HFFc6 (cell line): ENCODE data around the gene DEAF1. TPM values are rescaled to one million over a fixed set of nuclear protein-coding genes. Genes with fewer than 3 reads are reported as not detected.
A peak's percentile ranks its signal among the peaks of the same experiment; 100 is the strongest.

Source experiments
- DNase-seq: peaks from one replicate; pipeline ENCODE4 v3.0.0-alpha.2; 2018
- H3K27ac Mint-ChIP-seq: 2 replicates; pipeline ENCODE4 v1.8.0; 2020; ENCODE audit warnings: mild to moderate bottlenecking, mixed read lengths
- H3K27me3 Mint-ChIP-seq: 2 replicates; pipeline ENCODE4 v1.8.0; 2021; ENCODE audit warnings: mild to moderate bottlenecking, moderate library complexity, mixed read lengths; ENCODE audit not compliant: insufficient read depth
- H3K36me3 Mint-ChIP-seq: 2 replicates; pipeline ENCODE4 v1.8.0; 2021; ENCODE audit warnings: low read depth, mixed read lengths
- H3K4me1 Mint-ChIP-seq: 2 replicates; pipeline ENCODE4 v1.8.0; 2020; ENCODE audit warnings: low read depth, mixed read lengths
- H3K4me3 Mint-ChIP-seq: 2 replicates; pipeline ENCODE4 v1.8.0; 2020; ENCODE audit warnings: mild to moderate bottlenecking, moderate library complexity, mixed read lengths
- H3K9me3 Mint-ChIP-seq: 2 replicates; pipeline ENCODE4 v1.8.0; 2020; ENCODE audit warnings: mild to moderate bottlenecking, mixed read lengths
- CTCF ChIP-seq: fragments of 200-600 bp; sonication (generic); IDR thresholded peaks from 2 replicates; pipeline ENCODE4 v1.5.0; 2021; ENCODE audit warnings: antibody characterized with exemption, mild to moderate bottlenecking
- total RNA-seq, 6 experiments: library from RNA; stranded (reverse); fragmentation: NEBNext Ultra II Directional; extraction: Animal tissue kit (Norgen Biotek cat#: 25700); gene quantifications; 2 replicates in 1 of 6; 3 replicates in 5 of 6; pipeline ENCODE4 v1.2.3, GENCODE V29; 2021

Gene DEAF1
- total RNA-seq, 6 experiments from 2014 or later: 32.2 to 48.1 (median 34.6) TPM

- Mint-ChIP-seq H3K27me3 (peaks cover 2% of the 10 kb centered on the region; the same call in 1 of the 2 replicates), H3K4me3 (peak overlapping the region; percentile 77), H3K9me3 (no peaks in the 10 kb centered on the region), H3K36me3 (no peaks in the 10 kb centered on the region; the same call in 1 of the 2 replicates), H3K4me1 (no peaks in the 10 kb centered on the region; the same call in 1 of the 2 replicates), H3K27ac (peak overlapping the region; percentile 26; the same call in 1 of the 2 replicates)
- no peak for TF ChIP-seq CTCF
- DNase-seq: no peak
Measured at GRCh38 chr11:704781-705645, 10.0 kb upstream of the DEAF1 start.

GRCh38 chr11:704228-704674 is 9.2 kb upstream of the DEAF1 start:
- Mint-ChIP-seq H3K4me1 (peaks cover 7% of the 10 kb centered on the region), H3K4me3 (no peak overlapping the region), H3K9me3 (no peaks in the 10 kb centered on the region), H3K27ac (no peak overlapping the region), H3K36me3 (no peaks in the 10 kb centered on the region; the same call in 1 of the 2 replicates), H3K27me3 (peaks cover 2% of the 10 kb centered on the region; the same call in 1 of the 2 replicates)
- no peak for TF ChIP-seq CTCF
- DNase-seq: no peak

GRCh38 chr11:703506-703905 is 8.5 kb upstream of the DEAF1 start:
- H3K9me3 Mint-ChIP-seq: no peaks in the 10 kb centered on the region
- H3K27me3 Mint-ChIP-seq: peaks cover 2% of the 10 kb centered on the region; the same call in 1 of the 2 replicates
- no peak for DNase-seq
- no peak overlapping the region for H3K4me3 Mint-ChIP-seq
- no peak for TF ChIP-seq CTCF
- H3K36me3 Mint-ChIP-seq: no peaks in the 10 kb centered on the region; the same call in 1 of the 2 replicates
- peaks cover 14% of the 10 kb centered on the region for H3K4me1 Mint-ChIP-seq
- 0 out of 2 replicates have a peak overlapping the region, but pooled peaks have one; percentile 7 for H3K27ac Mint-ChIP-seq

- no peak for DNase-seq
- H3K27me3 Mint-ChIP-seq: peaks cover 2% of the 10 kb centered on the region
- H3K4me1 Mint-ChIP-seq: peaks cover 22% of the 10 kb centered on the region
- H3K9me3 Mint-ChIP-seq: no peaks in the 10 kb centered on the region
- no peaks in the 10 kb centered on the region; the same call in 1 of the 2 replicates for H3K36me3 Mint-ChIP-seq
- no peak for TF ChIP-seq CTCF
- H3K4me3 Mint-ChIP-seq: no peak overlapping the region
- 0 out of 2 replicates have a peak overlapping the region, but pooled peaks have one; percentile 7 for H3K27ac Mint-ChIP-seq
Measured at GRCh38 chr11:702462-703461, 7.7 kb upstream of the DEAF1 start.

GRCh38 chr11:701741-702461 is 6.9 kb upstream of the DEAF1 start:
- no peak overlapping the region for H3K27ac Mint-ChIP-seq
- no peaks in the 10 kb centered on the region; the same call in none of the 2 replicates for H3K27me3 Mint-ChIP-seq
- H3K36me3 Mint-ChIP-seq: no peaks in the 10 kb centered on the region; the same call in 1 of the 2 replicates
- TF ChIP-seq CTCF: no peak
- H3K9me3 Mint-ChIP-seq: no peaks in the 10 kb centered on the region
- peaks cover 30% of the 10 kb centered on the region for H3K4me1 Mint-ChIP-seq
- H3K4me3 Mint-ChIP-seq: no peak overlapping the region
- DNase-seq: no peak
